Measurements from ENCODE around the gene CIITA.

CIITA gene

GRCh38 chr16:10878644-10879501 lies 1.9 kb downstream of the CIITA start:
- no peak overlapping the region for H3K27ac ChIP-seq

GRCh38 chr16:10879681-10880589 lies 2.9 kb downstream of the CIITA start:
- no peak for TF ChIP-seq CTCF (conservative IDR thresholded peaks at IDR 0.05)
- H3K27ac ChIP-seq = no peak overlapping the region

More at GRCh38 chr16:10878644-10879501, 1.9 kb downstream of the CIITA start:
- TF ChIP-seq CTCF (conservative IDR thresholded peaks at IDR 0.05) = no peak

GRCh38 chr16:10880594-10881452 lies 3.8 kb downstream of the CIITA start:
- TF ChIP-seq CTCF (conservative IDR thresholded peaks at IDR 0.05) = no peak
- H3K27ac ChIP-seq = no peak overlapping the region

GRCh38 chr16:10881479-10882030 lies 4.6 kb downstream of the CIITA start:
- TF ChIP-seq CTCF (conservative IDR thresholded peaks at IDR 0.05) = no peak
- no peak overlapping the region for H3K27ac ChIP-seq

GRCh38 chr16:10883004-10883403 lies 6.0 kb downstream of the CIITA start:
- no peak for TF ChIP-seq CTCF (conservative IDR thresholded peaks at IDR 0.05)
- H3K27ac ChIP-seq = peak overlapping the region; percentile 54

DNA sequence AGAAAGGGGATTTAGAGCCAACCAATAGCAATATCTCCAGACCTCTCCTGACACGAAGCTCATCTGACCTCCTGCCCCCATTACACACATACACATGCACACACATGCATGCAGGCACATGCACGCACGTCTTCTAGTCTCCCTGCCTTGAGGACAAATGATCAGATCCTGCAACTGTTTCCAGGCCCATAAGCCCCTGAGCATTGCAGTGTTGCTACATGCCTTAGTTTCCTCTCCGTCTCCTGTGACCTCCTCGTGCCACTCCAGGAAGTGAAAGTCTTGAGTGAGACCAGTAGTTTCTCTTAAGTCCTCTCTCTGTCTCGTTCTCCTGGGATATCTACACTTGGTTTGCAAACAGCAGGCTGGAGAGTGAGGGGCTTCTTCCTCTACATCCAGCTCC lies 8.2 kb downstream of the CIITA start:
- TF ChIP-seq CTCF (conservative IDR thresholded peaks at IDR 0.05) = no peak
- no peak overlapping the region for H3K27ac ChIP-seq

Measured in VCaP (cell line).